ENCODE measurements around the gene B3GNT5.

B3GNT5 gene

DNA sequence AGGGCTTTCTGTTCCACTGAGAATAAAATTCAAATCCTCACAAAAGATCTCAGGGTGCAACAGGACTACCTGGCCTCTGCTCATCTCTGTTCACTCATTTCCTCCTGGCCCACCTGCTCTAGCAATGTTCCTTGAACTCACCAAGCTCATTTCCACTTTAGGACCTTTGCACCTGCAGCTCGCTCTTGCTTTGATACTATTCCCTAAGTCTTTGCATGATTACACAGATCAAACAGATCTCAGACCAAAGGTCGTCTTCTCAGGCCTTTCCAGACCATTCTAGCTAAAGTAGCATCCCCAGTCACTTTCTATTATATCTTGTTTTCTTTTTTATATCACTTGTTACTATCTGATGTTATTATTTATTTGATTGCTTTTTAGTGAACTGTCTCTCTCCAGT, 54.7 kb downstream of the B3GNT5 start:
- no peak for TF ChIP-seq EZH2phosphoT487 (IDR thresholded peaks at IDR 0.05; ENCODE audit: low read depth)
- TF ChIP-seq, protein P1, sequence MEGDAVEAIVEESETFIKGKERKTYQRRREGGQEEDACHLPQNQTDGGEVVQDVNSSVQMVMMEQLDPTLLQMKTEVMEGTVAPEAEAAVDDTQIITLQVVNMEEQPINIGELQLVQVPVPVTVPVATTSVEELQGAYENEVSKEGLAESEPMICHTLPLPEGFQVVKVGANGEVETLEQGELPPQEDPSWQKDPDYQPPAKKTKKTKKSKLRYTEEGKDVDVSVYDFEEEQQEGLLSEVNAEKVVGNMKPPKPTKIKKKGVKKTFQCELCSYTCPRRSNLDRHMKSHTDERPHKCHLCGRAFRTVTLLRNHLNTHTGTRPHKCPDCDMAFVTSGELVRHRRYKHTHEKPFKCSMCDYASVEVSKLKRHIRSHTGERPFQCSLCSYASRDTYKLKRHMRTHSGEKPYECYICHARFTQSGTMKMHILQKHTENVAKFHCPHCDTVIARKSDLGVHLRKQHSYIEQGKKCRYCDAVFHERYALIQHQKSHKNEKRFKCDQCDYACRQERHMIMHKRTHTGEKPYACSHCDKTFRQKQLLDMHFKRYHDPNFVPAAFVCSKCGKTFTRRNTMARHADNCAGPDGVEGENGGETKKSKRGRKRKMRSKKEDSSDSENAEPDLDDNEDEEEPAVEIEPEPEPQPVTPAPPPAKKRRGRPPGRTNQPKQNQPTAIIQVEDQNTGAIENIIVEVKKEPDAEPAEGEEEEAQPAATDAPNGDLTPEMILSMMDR (IDR thresholded peaks at IDR 0.05; ENCODE audit: low read depth, low read length), result no peak
- no peak overlapping the region for H3K9ac ChIP-seq (ENCODE audit: low read length)
- H3K4me1 ChIP-seq (ENCODE audit: low read length), result peaks cover 14% of the 10 kb centered on the region
- no peaks in the 10 kb centered on the region for H3K36me3 ChIP-seq (replicated peaks; ENCODE audit: low read depth, low read length)
- H4K20me1 ChIP-seq (ENCODE audit: insufficient read depth, low read length), result no peaks in the 10 kb centered on the region
- H3K9me3 ChIP-seq (ENCODE audit: insufficient read depth, low read length), result no peaks in the 10 kb centered on the region
- H3K79me2 ChIP-seq (ENCODE audit: low read length), result no peaks in the 10 kb centered on the region
- H3K4me2 ChIP-seq (ENCODE audit: low read length), result no peak overlapping the region
- no peak overlapping the region for H3K4me3 ChIP-seq (ENCODE audit: low read length)
- H2AFZ ChIP-seq (ENCODE audit: low read depth, low read length), result no peak overlapping the region
- H3K27me3 ChIP-seq (ENCODE audit: low read depth, low read length), result no peaks in the 10 kb centered on the region
- no peak overlapping the region for H3K27ac ChIP-seq (ENCODE audit: low read length)

DNA sequence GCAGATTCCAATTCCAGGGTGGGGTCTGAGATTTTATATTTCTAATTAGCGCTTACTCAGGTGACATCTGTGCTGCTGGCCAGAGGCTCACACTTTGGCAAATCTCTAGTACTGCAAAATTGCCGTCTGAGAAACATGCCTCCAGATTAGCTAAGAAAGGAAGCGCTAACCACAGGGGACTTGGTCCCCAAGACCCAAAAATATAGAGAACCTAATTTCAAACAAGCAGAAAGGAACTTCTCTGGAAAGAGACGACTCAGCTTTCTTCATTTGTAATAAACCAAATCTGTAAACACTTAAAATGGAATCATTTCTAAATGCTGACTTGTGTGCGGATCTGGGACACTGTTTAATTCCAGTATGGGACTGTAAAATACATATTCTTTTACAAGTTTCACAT, 55.7 kb downstream of the B3GNT5 start:
- H3K79me2 ChIP-seq (ENCODE audit: low read length), result no peaks in the 10 kb centered on the region
- H3K9ac ChIP-seq (ENCODE audit: low read length), result no peak overlapping the region
- TF ChIP-seq, protein P1 (IDR thresholded peaks at IDR 0.05; ENCODE audit: low read depth, low read length), result no peak
- TF ChIP-seq EZH2phosphoT487 (IDR thresholded peaks at IDR 0.05; ENCODE audit: low read depth), result no peak
- peaks cover 14% of the 10 kb centered on the region for H3K4me1 ChIP-seq (ENCODE audit: low read length)
- H3K4me3 ChIP-seq (ENCODE audit: low read length), result no peak overlapping the region
- H3K27ac ChIP-seq (ENCODE audit: low read length), result no peak overlapping the region
- no peak overlapping the region for H3K4me2 ChIP-seq (ENCODE audit: low read length)
- no peaks in the 10 kb centered on the region for H3K36me3 ChIP-seq (replicated peaks; ENCODE audit: low read depth, low read length)
- H2AFZ ChIP-seq (ENCODE audit: low read depth, low read length), result no peak overlapping the region
- no peaks in the 10 kb centered on the region for H3K9me3 ChIP-seq (ENCODE audit: insufficient read depth, low read length)
- H3K27me3 ChIP-seq (ENCODE audit: low read depth, low read length), result no peaks in the 10 kb centered on the region
- no peaks in the 10 kb centered on the region for H4K20me1 ChIP-seq (ENCODE audit: insufficient read depth, low read length)

GRCh38 chr3:183309276-183309675, 56.2 kb downstream of the B3GNT5 start:
- Histone ChIP-seq H3K9ac (ENCODE audit: low read length) (no peak overlapping the region), H3K27ac (ENCODE audit: low read length) (no peak overlapping the region), H3K36me3 (replicated peaks; ENCODE audit: low read depth, low read length) (no peaks in the 10 kb centered on the region), H3K4me1 (ENCODE audit: low read length) (peaks cover 14% of the 10 kb centered on the region), H3K27me3 (ENCODE audit: low read depth, low read length) (no peaks in the 10 kb centered on the region), H3K4me3 (ENCODE audit: low read length) (no peak overlapping the region), H3K9me3 (ENCODE audit: insufficient read depth, low read length) (no peaks in the 10 kb centered on the region), H3K4me2 (ENCODE audit: low read length) (no peak overlapping the region), H2AFZ (ENCODE audit: low read depth, low read length) (no peak overlapping the region), H3K79me2 (ENCODE audit: low read length) (no peaks in the 10 kb centered on the region), H4K20me1 (ENCODE audit: insufficient read depth, low read length) (no peaks in the 10 kb centered on the region)
- TF ChIP-seq EZH2phosphoT487 (IDR thresholded peaks at IDR 0.05; ENCODE audit: low read depth), result no peak
- TF ChIP-seq, protein P1 (IDR thresholded peaks at IDR 0.05; ENCODE audit: low read depth, low read length), result no peak

DNA sequence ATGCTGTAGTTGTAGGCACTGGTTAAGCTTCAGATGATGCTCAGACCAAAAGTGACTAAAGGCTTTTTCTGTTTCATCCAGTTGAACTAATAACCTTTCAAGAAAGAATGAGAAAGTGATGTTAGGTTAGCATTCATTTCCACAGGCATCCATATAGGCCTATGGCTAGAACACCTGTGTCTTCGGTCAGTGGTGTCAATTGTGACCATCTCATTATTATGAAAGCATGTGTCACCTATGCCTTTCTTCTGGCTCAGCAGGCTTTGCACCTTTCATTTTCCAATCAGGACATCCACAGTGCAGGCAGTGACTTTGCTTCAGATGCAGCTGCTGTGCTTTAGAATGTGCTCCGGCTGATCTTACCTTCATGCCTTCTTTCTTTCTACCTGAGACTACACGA, 57.9 kb downstream of the B3GNT5 start:
- Histone ChIP-seq H3K4me1 (ENCODE audit: low read length) (peaks cover 14% of the 10 kb centered on the region), H3K4me3 (ENCODE audit: low read length) (no peak overlapping the region), H3K9ac (ENCODE audit: low read length) (no peak overlapping the region), H3K27me3 (ENCODE audit: low read depth, low read length) (no peaks in the 10 kb centered on the region), H2AFZ (ENCODE audit: low read depth, low read length) (no peak overlapping the region), H3K4me2 (ENCODE audit: low read length) (no peak overlapping the region), H3K36me3 (replicated peaks; ENCODE audit: low read depth, low read length) (no peaks in the 10 kb centered on the region), H3K27ac (ENCODE audit: low read length) (no peak overlapping the region), H3K9me3 (ENCODE audit: insufficient read depth, low read length) (no peaks in the 10 kb centered on the region), H3K79me2 (ENCODE audit: low read length) (no peaks in the 10 kb centered on the region), H4K20me1 (ENCODE audit: insufficient read depth, low read length) (no peaks in the 10 kb centered on the region)
- TF ChIP-seq, protein P1 (IDR thresholded peaks at IDR 0.05; ENCODE audit: low read depth, low read length), result no peak
- no peak for TF ChIP-seq EZH2phosphoT487 (IDR thresholded peaks at IDR 0.05; ENCODE audit: low read depth)

All from OCI-LY3 (cell line).